ENCODE results near the gene OR2AT4.

The OR2AT4 gene

GRCh38 chr11:75069473-75069872 lies 27.2 kb downstream of the OR2AT4 start:
- DNase-seq, result no peak
- intact Hi-C loops (cut with DNase I; ENCODE audit: low total_unique reads), result no loop called here
- no peak overlapping the region for H3K4me3 ChIP-seq
- H3K36me3 ChIP-seq, result no peaks in the 10 kb centered on the region
- peaks cover 0 to 14% of the 10 kb centered on the region in 2 donors for H3K27me3 ChIP-seq
- no peak overlapping the region for H3K27ac ChIP-seq
- no peaks in the 10 kb centered on the region for H3K9me3 ChIP-seq
- no peak for TF ChIP-seq CTCF (IDR thresholded peaks at IDR 0.05)
- no peaks in the 10 kb centered on the region for H3K4me1 ChIP-seq

- intact Hi-C loops (cut with DNase I; ENCODE audit: low total_unique reads), result no loop called here
- Histone ChIP-seq H3K4me3 (no peak overlapping the region), H3K9me3 (no peaks in the 10 kb centered on the region), H3K36me3 (no peaks in the 10 kb centered on the region), H3K4me1 (no peaks in the 10 kb centered on the region), H3K27me3 (peaks cover 0 to 12% of the 10 kb centered on the region in 2 donors), H3K27ac (no peak overlapping the region)
- DNase-seq, result no peak
- TF ChIP-seq CTCF (IDR thresholded peaks at IDR 0.05), result no peak
Measured at GRCh38 chr11:75068993-75069392, 27.7 kb downstream of the OR2AT4 start.

- Histone ChIP-seq H3K9me3 (no peaks in the 10 kb centered on the region), H3K27me3 (peaks cover 0 to 12% of the 10 kb centered on the region in 2 donors), H3K36me3 (no peaks in the 10 kb centered on the region), H3K4me1 (no peaks in the 10 kb centered on the region), H3K27ac (no peak overlapping the region), H3K4me3 (no peak overlapping the region)
- DNase-seq, result no peak
- no peak for TF ChIP-seq CTCF (IDR thresholded peaks at IDR 0.05)
- intact Hi-C loops (cut with DNase I; ENCODE audit: low total_unique reads), result no loop called here
Measured at GRCh38 chr11:75068559-75068958, 28.1 kb downstream of the OR2AT4 start.

- Histone ChIP-seq H3K9me3 (no peaks in the 10 kb centered on the region), H3K4me1 (no peaks in the 10 kb centered on the region), H3K27me3 (peaks cover 0 to 7% of the 10 kb centered on the region in 2 donors), H3K27ac (no peak overlapping the region), H3K36me3 (no peaks in the 10 kb centered on the region), H3K4me3 (no peak overlapping the region)
- TF ChIP-seq CTCF (IDR thresholded peaks at IDR 0.05), result no peak
- intact Hi-C loops (cut with DNase I; ENCODE audit: low total_unique reads), result no loop called here
- DNase-seq, result no peak
Measured at GRCh38 chr11:75066061-75066460, 30.6 kb downstream of the OR2AT4 start.

- Histone ChIP-seq H3K27ac (no peak overlapping the region), H3K4me3 (no peak overlapping the region), H3K9me3 (no peaks in the 10 kb centered on the region), H3K27me3 (peaks cover 0 to 7% of the 10 kb centered on the region in 2 donors), H3K4me1 (no peaks in the 10 kb centered on the region), H3K36me3 (no peaks in the 10 kb centered on the region)
- intact Hi-C loops (cut with DNase I; ENCODE audit: low total_unique reads), result no loop called here
- DNase-seq, result no peak
- no peak for TF ChIP-seq CTCF (IDR thresholded peaks at IDR 0.05)
Measured at GRCh38 chr11:75063741-75064314, 32.8 kb downstream of the OR2AT4 start.

- no peaks in the 10 kb centered on the region for H3K9me3 ChIP-seq
- intact Hi-C loops (cut with DNase I; ENCODE audit: low total_unique reads), result no loop called here
- TF ChIP-seq CTCF (IDR thresholded peaks at IDR 0.05), result no peak
Measured at GRCh38 chr11:75059299-75059698, 37.4 kb downstream of the OR2AT4 start.

More at GRCh38 chr11:75059299-75059698, 37.4 kb downstream of the OR2AT4 start:
- peaks cover 0 to 7% of the 10 kb centered on the region in 2 donors for H3K27me3 ChIP-seq
- no peaks in the 10 kb centered on the region for H3K36me3 ChIP-seq
- H3K4me3 ChIP-seq, result no peak overlapping the region
- no peaks in the 10 kb centered on the region for H3K4me1 ChIP-seq
- no peak for DNase-seq
- no peak overlapping the region for H3K27ac ChIP-seq
